NCI-H446 treated with DMSO at 0.1 percent for 48 hours (cell line): ENCODE data around the gene SLC4A11.

ENCODE experiments used
- DNase-seq: peaks from one replicate; lab custom pipeline; 2025; lab: John Stamatoyannopoulos, UW

The SLC4A11 gene

DNA sequence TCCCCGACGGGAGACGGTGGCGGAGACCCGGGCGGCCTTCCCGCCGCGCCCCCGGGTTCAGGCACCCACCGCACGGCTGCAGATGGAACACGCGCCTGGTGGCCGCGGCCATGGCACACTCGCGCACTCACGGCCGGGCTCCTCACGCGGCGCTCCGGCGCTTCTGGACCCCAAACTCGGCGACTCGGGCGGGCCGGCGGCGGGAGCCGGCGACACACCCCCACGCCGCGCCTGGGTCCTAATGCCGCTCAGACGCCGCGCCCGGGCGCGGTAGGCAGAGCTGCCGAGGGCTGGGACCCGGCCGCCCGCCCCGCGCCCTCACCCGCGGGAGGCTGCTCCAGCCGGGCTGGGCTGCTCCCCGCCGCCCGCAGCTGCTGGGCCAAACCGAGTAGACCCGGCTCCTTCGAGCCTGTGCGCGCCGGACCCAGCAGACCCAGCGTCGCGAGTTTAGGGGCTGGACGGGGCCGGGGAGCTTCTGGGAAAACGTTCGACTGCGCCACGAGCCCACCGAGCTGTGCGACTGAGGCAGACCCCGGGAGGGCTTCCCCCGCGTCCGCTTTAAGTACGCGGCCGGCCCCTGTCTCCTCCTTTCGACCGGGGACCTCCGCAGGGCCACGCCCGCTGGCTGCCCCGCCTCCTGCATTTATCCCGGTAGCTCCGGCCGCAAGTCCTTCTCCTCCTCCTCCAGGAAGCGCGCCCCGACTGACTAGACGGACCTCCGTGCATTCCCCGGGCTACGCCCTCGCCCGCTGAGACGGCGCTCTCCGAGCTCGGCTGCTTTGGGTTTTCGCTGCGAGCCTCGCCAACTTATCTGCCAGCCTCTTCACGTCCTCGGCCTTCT, at the start of gene SLC4A11:
Gene SLC4A11 (minus strand): TSS at position 165 of the 841 bp plus-strand sequence. CDS start 53 bp downstream, at position 112.
- DNase-seq = no peak

DNA sequence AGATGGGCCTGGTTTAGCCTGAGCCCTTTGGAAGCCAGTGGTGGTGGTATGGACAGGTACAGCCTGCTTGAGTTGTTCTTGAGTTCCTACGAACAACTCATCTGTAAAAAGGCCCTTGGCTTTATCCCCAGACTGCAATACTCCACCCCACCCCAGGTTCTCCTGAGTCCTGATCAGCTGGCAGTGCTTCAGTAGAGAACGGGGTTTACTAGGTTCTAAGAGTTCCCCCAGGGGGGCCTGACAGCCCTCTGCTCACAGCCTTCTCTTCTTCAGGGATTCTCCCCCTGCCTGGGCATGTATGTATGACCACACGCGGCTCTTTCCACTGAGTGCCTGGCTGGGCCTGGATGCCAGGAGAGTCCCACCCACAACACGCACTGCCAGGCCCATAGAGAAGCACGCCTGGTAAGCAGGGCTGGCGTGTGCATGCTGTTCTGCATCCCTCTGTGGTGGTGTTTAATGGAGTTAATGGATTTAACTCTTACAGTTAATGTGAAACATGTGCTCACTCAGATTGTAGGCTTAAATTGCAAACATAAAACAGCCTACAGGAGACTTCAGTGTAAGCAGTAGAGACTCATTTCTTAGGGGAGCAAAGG, 44.3 kb upstream of the SLC4A11 start:
- no peak for DNase-seq

DNA sequence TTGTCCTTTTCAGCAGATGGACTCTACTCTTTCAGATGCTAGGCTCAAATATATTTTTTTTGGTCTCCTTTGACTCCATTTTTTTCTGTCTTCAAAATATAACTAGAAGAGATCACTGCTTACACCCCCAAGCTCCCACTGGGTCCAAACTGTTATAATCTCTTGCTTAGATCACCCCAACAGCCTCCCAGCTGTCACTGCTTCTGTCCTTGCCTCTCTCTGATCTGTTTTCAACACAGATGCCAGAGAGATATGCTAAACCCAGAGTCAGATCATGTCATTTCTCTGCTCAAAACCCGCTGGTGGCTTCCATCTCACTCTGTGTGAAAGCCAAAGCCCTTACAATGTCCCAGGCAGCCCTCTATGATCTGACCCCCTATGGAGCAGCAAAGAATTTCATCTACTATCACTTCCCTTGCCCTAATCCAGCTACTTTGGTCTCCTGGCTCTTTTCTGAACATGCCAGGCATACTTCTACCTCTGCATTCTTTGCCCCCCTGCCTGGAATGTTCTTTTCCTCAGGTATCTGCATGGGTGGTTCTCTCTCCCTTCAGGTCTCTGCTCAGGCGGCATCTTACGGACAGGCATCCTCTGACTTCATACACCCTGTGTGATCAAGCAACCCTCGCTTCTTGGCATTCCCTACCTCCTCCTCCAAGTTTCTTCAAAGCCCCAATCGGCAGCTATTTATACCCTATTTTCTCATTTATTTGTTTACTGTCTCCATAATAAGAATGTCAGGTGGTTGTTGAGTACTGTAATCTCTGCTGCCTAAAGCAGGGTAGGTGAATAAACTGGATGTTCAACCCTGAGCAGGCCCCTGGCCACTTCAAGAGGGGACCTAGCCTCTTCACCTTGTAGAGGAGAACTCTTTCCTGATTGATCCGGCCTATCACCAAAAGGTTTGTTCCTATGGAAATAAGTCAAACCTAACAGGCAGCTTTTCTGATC, 43.6 kb upstream of the SLC4A11 start:
- no peak for DNase-seq

DNA sequence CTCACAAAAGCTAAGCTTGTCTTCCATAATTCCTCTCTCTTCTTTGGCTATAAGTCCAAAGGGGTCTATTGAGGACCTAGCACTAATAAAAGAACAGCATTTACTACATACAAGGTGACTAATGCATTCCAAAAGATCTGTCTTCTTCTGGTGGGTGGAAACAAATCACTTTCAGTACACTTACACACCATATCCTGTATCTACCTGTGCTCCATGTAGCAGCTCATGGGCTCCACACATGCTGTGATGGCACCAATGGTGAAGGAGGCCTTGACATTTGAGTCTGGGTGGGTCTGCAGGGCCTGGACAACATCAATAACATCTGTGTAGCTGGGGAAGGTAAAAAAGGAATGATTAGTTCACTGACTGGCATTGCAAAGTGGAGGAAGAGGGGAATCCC, 42.4 kb upstream of the SLC4A11 start:
- no peak for DNase-seq

DNA sequence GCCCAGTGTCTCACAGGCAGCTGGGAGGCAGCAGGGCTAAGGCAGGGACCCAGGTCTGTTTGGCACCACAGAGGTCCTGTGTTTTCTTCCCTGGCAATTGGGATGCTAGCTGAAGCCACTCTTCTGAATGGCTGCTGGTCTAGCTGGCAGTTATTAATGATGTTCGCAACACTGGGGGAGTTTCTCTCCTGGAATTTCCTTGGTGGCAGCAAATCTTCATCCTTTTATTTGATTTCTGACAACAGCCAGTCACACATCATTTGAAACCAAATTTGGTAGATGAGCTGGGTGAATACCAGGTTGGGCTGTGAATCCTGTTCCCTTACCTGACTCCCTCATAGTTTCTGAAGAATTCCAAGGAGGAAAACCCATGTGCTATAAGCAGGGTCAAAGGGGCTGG, 40.8 kb upstream of the SLC4A11 start:
- DNase-seq = no peak

DNA sequence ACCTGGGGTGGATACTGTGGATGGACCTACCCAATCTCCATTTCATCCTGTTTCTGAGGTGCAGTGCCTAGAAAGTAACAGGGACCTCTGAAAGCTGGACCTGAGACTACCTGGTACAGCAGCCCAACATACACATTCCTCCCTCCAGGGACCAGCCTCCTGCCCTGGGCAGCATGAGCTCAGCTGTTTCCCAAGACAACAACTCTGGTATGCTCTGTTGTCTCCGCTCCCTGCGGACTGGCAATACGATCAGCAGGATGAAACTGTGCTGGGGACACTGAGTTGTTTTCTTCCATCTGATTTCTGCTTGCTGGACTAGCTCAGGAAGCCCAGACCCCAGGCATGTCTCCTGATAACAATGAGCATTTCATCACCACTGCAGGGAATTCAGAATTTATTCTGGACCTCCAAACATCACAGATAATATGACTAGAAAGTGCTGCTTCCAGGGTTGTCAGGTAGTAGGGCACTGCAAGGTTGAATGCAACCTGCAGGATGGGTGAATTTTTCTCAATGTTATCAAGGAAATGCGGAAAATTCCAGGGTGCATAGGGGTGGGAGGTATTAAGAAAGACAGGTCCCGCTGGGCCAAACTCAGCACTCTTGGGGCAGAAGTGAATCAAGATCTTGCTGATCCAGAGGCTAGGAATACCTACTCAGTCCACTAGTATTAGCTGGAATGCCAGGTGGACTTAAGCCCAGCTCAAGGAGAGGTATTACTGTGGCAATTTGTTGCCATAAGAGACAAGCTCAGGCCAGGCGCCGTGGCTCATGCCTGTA, 38.9 kb upstream of the SLC4A11 start:
- DNase-seq = no peak

DNA sequence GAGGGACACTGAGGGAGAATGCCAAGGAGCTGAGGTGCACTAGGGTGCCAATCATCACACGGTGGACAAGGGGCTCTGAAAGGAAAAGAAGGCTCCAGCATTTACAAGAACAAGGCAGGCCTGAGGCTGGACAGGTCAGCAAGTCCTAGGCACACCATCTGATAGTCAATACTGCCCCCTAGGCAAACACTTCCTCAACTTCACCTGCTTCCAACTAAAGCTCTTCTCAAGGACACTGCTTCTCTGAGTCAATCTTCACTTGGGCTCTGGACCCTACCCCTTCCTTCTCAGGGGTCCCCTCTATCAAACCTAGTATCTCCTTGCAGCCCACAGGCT, 37.7 kb upstream of the SLC4A11 start:
- no peak for DNase-seq

DNA sequence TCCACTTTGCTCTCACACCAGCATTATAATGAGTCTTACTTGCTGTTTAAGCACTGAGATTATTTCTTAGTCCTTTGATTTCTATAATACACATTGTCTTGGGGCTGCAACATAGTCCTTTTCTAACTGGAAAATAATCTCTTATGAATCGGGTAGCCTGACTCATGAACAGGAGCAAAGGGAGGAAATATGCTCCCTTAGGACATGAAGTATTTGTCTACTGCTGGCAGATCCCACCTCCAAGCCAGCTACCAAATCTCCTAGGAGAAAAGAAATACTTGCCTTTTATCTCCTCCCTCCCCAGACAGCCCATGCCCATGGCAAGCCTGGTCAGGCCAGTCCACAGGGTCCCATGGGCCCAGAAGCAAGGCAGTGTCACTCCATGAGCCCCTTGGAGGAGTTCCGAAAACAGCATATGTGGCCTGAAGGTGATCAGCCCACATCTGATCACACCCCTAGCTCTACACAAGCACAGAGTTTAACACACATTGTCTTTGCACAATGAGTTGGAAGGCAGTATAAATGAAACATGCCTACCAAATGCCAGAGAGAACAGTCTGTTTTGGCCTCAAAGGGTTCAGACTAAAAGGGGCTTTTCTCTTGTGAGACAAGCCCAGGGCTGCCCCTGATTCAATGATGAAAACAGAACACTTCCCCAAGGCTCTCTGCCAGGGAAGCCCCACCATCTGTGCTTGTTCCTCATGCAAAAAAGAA, 37.1 kb upstream of the SLC4A11 start:
- DNase-seq = peak; percentile 28

DNA sequence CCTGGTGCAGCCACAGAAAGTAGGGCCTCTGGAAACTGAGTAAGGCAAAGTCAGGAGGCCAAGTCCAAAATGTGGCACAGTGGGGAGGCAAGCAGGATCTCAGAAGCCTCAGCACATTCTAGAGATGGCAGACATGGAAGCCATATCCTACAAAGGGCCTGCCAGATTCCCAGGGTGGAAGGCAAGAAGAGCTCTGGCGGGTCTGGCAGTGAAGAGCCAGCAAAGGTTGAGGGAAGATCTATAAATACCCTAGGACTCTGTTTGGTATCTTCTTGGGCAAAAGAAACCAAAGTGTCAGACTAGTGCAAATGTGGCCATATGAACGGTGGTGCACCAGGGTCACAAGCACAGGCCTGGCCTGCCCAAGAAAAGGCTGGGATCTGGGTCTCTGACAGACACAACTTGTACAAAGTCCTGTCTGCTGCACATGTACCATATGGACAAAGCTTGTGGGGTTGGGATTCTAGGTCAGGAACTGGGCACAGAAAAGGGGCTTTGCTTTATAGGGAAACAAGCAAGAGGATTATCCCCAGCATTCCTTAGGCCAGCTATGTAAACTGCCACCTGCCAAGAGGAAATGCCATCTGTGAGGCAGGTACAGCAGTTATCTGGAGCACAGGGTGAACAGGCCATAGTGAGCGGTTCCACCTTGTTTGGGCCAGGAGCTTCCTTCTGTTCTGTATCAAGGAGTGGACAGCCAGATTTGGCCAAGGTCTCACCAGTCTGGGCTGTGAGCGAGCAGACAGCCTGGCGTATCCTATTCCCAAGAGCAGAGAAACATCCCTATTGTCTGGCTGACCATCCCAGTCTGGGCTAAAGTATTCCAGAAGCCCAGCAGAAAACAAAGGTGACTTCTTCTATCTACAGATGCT, 36.3 kb upstream of the SLC4A11 start:
- no peak for DNase-seq

DNA sequence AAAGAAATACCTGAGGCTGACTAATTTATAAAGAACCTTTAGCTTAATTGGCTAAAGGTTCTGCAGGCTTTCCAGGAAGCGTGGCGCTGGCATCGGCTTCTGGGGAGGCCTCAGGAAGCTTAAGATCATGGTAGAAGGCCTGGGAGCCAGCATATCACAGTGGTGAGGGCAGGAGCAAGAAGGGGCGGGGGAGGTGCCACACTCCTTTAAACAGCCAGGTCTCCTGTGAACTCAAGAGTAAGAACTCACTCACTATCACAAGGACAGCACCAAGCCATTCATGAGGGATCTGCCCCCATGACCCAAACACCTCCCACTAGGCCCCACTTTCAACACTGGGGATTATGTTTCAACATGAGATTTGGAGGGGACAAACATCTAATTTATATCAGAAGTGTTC, 34.4 kb upstream of the SLC4A11 start:
- no peak for DNase-seq

DNA sequence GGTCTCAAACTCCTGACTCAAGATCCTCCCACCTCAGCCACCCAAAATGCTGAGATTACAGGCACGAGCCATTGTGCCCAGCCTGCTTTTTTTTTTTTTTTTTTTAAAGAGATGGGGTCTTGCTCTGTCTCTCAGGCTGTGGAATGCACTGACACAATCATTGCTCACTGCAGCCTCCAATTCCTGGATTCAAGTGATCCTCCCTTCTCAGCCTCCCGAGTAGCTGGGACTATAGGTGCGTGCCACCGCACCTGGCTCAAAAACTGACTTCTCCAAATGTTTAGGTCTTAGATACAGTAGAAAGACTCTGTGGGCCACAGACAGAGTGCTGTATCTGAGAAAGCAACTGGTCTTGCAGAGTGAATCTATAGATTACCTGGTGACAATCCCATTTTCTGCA, 31.1 kb upstream of the SLC4A11 start:
- no peak for DNase-seq

DNA sequence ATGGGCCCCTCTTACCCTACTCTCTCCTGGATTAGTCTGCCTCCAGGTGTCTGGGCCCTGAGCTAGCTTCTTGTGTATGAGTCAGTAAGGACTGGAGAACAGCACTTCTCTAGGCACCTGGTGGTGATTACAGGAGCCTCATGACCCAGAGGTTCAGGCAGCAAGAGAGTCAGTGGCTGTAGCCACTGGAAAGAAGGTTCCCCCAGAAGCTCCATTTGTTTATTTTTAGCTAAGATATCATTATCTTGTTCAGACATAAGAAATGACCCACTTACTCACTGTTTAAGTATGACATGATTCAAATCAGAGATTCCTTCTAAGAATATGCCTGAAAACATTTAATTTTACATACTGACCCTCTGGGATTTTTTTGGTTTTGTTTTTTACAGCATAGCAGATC, 23.6 kb upstream of the SLC4A11 start:
- DNase-seq = no peak

DNA sequence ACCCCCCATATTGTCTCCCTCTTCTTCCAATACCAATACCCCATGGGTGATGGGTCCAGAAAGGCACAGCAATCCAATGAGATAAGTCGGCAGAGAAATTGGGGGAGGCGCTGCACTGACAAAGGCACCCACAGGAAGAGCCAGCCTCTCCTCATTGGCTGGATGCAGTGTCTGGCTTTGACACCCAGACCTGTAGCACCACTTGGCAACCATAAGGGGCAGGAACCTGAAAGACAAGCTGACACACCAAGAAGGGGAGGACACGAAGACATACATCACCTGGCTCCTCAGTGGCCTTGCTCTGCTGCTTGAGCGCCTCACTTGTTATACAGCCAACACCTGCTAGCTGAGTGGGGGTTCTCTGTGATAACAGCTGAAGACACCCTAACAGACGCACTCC, 19.4 kb upstream of the SLC4A11 start:
- DNase-seq = no peak

DNA sequence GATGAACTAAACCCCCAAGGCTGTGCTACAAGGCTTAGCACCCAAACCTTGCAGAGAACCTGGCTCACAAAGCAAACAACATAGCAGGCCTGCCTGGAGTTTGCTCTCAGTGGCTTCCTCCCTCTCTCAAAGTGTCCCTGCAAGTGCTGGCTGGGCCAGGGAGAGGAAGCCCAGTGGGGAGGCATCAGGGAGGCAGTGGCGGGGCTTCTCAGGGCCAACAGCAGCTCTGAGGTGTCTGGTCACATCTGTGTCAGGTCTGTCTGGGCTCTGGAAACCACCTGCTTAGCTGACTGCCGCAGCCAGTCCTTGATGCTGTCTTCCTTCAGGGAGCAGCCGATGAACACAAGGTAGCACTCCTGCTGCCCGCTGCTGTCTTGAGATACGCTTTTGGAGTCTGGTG, 16.7 kb upstream of the SLC4A11 start:
- no peak for DNase-seq

DNA sequence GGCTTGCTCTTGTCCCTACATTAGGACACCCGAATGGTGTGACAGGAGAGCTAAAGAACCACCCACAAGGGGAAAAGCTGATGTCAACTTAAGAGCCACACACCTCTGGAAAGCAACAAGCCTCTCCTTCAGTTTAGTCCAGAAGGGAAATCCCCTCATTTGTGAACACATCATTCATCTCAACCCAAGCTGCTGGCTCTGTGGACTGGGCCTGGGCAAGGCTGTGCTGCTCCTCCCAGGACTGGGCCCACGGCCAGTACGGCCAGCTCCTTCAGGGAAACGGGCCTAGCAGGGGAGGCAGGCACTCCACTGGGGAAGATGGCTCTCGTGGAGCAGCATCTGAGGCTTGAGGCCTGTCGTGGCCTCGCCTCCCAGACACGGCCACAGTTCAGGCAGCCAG, 12.8 kb upstream of the SLC4A11 start:
- no peak for DNase-seq

DNA sequence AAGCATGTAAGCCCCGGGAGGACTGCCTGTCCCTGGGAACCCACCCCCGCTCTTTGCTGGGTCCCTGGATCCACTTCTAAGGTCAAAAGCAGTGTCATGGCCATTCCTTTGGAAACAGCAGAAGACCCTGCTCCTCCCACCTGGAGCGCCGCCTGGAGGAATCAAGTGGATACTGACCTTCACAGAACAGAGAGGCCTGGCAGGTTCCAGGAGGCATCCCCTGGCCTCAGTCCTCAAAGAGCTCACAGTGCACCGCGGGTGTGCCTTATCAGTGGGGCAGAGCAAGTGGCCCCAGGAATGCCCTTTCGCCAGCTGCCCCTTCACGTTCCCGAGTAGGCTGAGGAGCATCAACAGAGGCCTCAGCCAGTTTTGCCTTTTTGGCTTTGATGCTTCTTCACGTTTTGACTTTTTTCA, 11.1 kb upstream of the SLC4A11 start:
- DNase-seq = no peak

DNA sequence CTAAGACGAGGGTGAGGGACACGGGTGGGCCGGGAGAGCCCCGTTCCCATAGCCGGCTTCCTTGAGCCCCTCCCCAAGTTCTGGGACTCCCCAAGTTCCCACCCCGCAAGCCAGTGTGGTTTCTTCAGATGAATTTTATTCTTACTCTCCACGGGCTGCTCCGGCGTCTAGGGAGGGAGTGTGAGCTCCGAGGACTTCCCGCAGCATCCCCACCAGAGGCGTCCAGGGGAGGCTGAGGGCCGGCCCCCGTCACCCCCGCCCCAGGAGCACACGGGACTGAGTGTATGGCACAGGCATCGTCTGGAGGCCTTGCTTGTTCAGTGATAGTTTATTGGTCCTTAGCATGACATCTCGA, 10.0 kb upstream of the SLC4A11 start:
- no peak for DNase-seq

DNA sequence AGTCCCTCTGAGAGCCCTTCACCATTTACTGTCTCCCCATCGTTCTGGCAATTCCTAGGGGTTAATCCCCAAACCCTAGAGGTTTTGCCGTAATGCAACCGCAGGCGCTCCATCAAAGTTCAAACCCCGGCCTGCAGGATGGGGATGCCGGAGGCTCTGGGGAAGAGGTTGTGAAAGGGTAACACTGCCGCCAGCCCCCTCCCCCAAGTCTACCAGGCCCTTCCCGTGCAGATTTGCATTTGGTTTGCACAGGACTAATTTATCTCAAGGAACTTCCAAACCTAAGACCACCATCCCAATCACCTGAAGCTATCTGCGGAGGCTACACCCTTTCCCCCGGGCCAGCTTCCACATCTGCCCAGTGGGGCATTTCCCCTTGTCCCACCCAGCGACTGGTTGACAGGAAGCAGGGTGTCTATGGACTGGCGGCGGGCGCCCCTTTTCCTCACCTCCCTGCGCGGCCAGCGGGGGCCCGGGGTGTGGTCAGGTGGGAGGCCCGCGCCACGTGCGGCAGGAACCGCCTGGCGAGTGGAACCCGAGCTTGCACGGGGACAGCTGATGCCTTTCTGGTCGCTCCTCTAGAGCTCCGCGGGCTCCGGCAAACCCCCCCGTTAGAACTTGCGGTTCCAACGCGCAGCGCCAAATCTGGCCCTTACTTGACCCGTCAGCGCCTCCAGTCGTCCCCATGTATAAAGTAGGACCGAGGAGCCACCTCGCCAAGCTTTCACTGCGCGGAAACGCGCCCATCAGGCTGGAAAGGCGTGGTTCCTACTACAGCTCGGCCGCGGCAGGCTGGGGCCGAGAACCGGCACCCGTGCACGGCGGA, 9.4 kb upstream of the SLC4A11 start:
- DNase-seq = no peak

DNA sequence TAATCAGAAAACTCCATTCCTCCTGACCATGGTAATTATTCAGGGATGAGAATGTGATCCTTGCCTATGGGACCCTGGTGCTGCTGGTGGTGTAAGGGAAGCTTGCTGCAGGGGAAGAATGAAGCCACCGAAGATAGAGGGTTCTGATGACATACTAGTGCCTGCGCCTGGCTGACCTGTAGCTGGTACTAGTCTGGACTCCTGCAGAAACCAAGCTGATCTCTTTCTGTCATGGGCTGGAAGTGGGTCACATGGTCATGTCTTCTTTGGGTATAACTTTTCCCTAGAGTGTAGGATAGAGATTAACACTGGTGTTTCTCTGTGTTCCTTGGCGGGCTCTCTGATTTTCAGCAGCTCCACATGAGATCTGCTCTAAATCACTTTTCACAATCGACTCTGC, 8.6 kb upstream of the SLC4A11 start:
- DNase-seq = no peak

DNA sequence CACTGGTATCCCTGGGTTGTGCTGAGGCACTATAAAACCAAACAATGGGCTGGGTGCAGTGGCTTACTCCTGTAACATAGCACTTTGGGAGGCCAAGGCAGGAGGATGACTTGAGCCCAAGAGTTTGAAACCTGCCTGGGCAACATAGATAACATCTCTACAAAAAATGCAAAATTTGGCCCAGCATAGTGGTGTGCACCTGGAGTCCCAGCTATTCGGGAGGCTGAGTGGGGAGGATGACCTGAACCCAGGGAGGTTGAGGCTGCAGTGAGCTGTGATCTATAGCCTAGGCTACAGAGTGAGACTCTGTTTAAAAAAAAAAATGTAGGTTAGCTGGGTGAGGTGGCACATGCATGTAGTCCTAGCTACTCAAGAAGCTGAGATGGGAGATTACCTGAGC, 7.7 kb upstream of the SLC4A11 start:
- no peak for DNase-seq
